ENCODE measurements around the gene SORCS2. TPM values are rescaled to one million over a fixed set of nuclear protein-coding genes. Genes with fewer than 3 reads are reported as not detected.

Gene SORCS2
- total RNA-seq, 2 experiments from 2014 or later, result not detected

DNA sequence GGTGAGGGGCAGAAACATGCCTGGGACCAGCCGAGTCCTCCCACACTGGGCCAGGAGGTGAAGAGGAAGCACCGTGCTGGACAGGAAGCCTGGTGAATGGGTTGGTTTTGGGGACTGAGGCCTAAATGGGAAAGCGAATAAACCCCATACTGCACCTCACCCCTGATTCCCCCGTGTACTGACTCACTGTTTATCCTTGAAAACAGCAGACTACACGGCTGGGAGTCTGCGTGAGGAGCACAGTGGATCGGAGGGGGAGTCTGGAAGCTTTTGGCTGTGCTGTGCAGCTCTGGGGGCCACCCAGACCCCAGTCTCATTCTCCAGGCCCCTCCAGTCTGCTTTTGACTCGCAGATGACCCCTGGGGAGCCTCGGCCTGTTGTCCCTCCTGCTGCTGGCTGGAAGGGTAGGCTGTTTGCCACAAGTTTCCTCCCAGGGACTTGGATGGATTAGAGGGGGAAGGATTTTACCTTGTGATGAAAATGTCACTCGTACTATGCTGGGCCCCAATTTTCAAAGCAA lies 152.4 kb downstream of the SORCS2 start:
- no peak overlapping the region for H3K27ac Mint-ChIP-seq
- H3K9me3 Mint-ChIP-seq (ENCODE audit: insufficient read depth), result peaks cover 6% of the 10 kb centered on the region
- DNase-seq (no peak), ATAC-seq (no peak)
- no peaks in the 10 kb centered on the region for H3K36me3 Mint-ChIP-seq (ENCODE audit: low read depth)
- H3K27me3 Mint-ChIP-seq (ENCODE audit: low read depth), result peaks cover 3% of the 10 kb centered on the region
- no peaks in the 10 kb centered on the region for H3K4me1 Mint-ChIP-seq (ENCODE audit: low read depth)
- ChIA-PET POLR2A (no interaction called here), CTCF (no interaction called here)
- H3K4me3 Mint-ChIP-seq, result no peak overlapping the region

DNA sequence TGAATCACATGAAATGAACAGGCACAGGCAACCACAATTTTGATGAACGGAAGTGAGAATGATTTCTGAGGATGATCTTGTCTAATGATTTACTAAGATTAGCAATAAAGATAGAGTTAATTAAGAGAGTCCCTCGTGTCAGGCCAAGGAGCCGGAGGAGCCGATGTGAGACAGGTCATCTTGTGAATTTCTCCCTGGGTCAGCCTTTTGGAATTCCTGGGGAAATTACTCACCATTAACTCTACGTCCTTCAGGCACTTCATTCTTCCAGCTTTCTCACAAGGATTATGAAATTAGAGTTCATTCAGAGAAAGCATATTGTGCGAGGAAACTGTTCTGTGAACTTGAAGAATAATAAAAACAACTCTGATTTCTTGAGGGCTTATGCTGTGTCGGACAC lies 155.6 kb downstream of the SORCS2 start:
- no peak overlapping the region for H3K27ac Mint-ChIP-seq
- peaks cover 6% of the 10 kb centered on the region for H3K9me3 Mint-ChIP-seq (ENCODE audit: insufficient read depth)

DNA sequence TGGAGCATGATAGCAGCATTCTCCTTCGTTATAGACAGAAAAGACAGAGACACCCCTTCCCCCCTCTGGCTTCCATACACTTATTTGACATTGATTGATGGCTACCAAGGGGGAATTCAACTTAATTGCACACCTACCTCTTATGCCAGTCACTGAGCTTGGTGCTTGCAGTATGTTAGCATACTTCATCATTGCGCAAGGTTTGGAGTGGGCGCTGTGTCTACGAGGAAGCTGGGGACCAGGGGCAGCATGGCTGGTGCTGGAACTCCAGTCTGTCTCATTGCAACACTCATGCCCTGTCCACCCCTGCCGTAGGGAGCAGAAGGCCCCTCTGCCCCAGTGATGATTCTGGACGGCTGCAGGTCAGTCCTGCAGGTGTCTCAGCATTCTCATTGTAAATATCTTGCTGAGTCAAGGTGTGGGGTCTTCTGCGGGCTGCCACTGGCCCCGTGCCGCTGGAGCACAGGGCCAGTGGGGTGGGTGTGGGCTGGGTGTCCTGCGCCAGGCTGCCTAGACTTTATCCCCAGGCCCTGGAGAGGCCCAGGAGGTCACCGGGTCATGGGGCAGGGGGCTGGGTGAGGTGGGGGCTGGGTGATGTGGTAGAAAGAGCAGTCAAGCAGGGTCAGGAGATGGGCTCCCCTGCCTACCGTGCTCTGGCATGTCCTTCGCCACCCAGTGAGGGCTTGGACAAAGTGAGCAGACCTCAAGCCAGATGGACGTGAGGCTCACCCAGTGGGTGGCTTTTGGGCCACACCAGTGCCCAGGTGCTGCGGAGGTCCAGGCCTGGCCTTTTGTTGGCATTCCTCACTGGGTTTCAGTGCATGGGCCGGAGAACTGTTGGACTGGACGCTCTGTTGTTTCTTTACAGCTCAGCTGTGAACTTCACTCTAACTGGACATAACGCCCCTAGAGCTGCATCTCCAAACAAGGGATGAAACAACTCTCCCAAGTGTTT lies 156.9 kb downstream of the SORCS2 start:
- no peak for ATAC-seq
- ChIA-PET POLR2A (no interaction called here), CTCF (interaction anchor here (1.3 kb wide), 1 partner anchor 13 kb away, joined by 3 read pairs; no protein-coding TSS in a partner anchor)
- H3K4me3 Mint-ChIP-seq, result no peak overlapping the region
- no peaks in the 10 kb centered on the region for H3K4me1 Mint-ChIP-seq (ENCODE audit: low read depth)
- peaks cover 6% of the 10 kb centered on the region for H3K9me3 Mint-ChIP-seq (ENCODE audit: insufficient read depth)
- peaks cover 7% of the 10 kb centered on the region for H3K27me3 Mint-ChIP-seq (ENCODE audit: low read depth)
- no peak overlapping the region for H3K27ac Mint-ChIP-seq
- no peaks in the 10 kb centered on the region for H3K36me3 Mint-ChIP-seq (ENCODE audit: low read depth)
- no peak for DNase-seq

More for the DNA sequence above, 155.6 kb downstream of the SORCS2 start:
- DNase-seq (no peak), ATAC-seq (no peak)
- no peak overlapping the region for H3K4me3 Mint-ChIP-seq
- H3K4me1 Mint-ChIP-seq (ENCODE audit: low read depth), result no peaks in the 10 kb centered on the region
- ChIA-PET POLR2A (no interaction called here), CTCF (no interaction called here)
- H3K27me3 Mint-ChIP-seq (ENCODE audit: low read depth), result peaks cover 7% of the 10 kb centered on the region
- no peaks in the 10 kb centered on the region for H3K36me3 Mint-ChIP-seq (ENCODE audit: low read depth)

DNA sequence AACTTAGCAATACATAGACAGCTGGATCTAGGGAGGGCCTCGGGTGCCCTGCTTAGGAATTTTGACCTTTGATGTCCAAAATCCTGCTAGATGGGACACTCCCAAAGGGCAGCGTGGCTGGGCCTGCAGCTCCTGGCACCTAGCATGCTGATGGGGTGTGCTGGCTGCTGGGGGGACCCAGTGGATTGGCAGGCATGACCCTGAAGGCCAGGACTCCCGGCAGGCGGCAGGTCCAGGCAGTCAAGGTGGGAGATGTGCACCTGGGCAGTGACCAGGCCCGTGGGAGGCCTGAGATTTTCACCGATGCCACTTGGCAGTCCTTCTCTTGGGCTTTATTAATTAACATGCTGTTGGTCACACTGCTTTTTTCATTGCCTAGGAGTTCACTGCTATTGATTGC lies 158.1 kb downstream of the SORCS2 start:
- Mint-ChIP-seq H3K4me1 (ENCODE audit: low read depth) (no peaks in the 10 kb centered on the region), H3K27ac (no peak overlapping the region), H3K36me3 (ENCODE audit: low read depth) (no peaks in the 10 kb centered on the region), H3K27me3 (ENCODE audit: low read depth) (peaks cover 7% of the 10 kb centered on the region), H3K4me3 (no peak overlapping the region), H3K9me3 (ENCODE audit: insufficient read depth) (peaks cover 6% of the 10 kb centered on the region)
- ChIA-PET POLR2A (no interaction called here), CTCF (no interaction called here)
- ATAC-seq (no peak), DNase-seq (no peak)

DNA sequence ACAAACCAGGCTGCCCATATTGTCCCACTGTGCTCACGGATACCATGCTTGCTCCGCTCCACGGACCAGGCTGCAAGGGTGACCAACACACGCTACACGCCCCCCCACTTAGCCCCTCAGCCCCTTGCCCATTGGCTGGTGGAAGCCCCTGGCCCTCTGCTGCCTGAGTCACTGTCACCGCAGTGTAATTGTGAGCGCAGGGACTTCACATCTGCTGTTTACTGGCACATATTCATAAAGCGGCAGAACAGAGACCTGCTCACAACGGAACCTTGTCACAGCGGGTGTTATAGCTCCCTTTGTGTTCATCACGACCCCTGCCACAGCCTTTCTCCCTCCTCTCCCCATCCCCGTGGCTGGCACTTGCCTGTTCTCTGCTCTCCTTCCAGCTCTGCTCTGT lies 158.7 kb downstream of the SORCS2 start:
- Mint-ChIP-seq H3K9me3 (ENCODE audit: insufficient read depth) (no peaks in the 10 kb centered on the region), H3K36me3 (ENCODE audit: low read depth) (no peaks in the 10 kb centered on the region), H3K4me1 (ENCODE audit: low read depth) (no peaks in the 10 kb centered on the region), H3K27ac (no peak overlapping the region), H3K4me3 (no peak overlapping the region), H3K27me3 (ENCODE audit: low read depth) (peaks cover 4% of the 10 kb centered on the region)
- ATAC-seq, result no peak
- CTCF ChIA-PET, result no interaction called here
- POLR2A ChIA-PET, result no interaction called here
- DNase-seq, result no peak

DNA sequence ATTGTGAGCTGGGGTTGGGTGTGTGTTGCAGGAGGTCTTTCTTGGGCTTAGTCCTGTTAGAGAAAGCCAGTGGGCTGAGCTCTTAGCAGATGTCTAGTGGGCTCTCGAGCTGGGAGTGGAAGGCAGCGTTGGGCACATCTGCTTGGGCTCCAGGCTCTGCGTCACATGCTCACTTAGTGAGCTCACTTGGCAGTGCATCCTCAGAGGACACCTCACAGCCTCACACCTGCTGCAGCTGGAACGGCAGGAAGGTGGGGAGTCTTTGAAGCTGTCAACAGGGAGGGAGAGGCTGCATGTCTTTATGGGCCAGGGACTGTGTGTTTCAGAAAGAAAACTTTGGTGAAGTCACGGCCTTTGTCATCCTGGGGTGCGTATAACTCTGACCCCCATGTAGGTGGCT lies 160.1 kb downstream of the SORCS2 start:
- ATAC-seq (no peak), DNase-seq (no peak)
- H3K4me3 Mint-ChIP-seq, result no peak overlapping the region
- peaks cover 4% of the 10 kb centered on the region for H3K27me3 Mint-ChIP-seq (ENCODE audit: low read depth)
- H3K27ac Mint-ChIP-seq, result no peak overlapping the region
- no peaks in the 10 kb centered on the region for H3K9me3 Mint-ChIP-seq (ENCODE audit: insufficient read depth)
- ChIA-PET CTCF (no interaction called here), POLR2A (no interaction called here)
- no peaks in the 10 kb centered on the region for H3K36me3 Mint-ChIP-seq (ENCODE audit: low read depth)
- H3K4me1 Mint-ChIP-seq (ENCODE audit: low read depth), result no peaks in the 10 kb centered on the region

DNA sequence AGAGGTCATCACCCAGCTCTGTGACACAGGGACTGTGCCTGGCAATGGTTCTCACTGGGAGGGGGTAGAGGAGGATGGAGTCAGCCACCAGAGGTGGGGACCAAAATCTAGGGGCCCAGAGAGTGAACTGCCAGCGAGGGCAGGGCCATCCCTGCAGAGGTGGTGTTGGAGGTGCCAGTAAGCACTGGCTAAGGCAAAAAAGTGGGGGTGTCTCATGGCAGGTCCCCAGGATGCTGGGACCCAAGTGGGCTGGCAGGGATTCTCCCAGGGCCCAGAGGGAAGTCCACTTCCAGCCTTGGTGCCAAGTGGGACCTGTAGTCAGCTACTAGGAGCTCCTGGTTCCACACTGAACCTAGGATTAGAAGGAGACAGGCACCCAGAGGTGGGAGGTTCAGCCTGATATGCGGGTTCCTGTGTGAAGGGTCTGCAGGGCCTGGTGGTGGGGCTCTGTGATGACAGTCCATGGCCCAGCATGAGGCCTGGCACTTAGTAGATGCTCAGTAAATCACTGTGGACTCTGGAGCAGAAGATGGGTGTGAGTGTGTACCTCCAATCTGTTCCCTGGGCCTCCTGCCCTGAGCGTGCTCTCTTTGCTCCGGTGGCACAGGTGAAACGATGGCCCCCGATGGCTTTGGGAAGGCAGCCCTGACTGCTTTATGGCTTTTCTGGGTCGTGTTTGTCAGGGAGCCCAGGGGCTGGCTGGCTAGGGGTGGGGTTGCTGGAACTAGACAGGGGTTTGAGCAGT lies 160.9 kb downstream of the SORCS2 start:
- no peak for DNase-seq
- ATAC-seq, result no peak
- Mint-ChIP-seq H3K4me3 (no peak overlapping the region), H3K36me3 (ENCODE audit: low read depth) (no peaks in the 10 kb centered on the region), H3K9me3 (ENCODE audit: insufficient read depth) (no peaks in the 10 kb centered on the region), H3K4me1 (ENCODE audit: low read depth) (no peaks in the 10 kb centered on the region), H3K27me3 (ENCODE audit: low read depth) (peaks cover 4% of the 10 kb centered on the region), H3K27ac (no peak overlapping the region)
- CTCF ChIA-PET, result no interaction called here
- POLR2A ChIA-PET, result no interaction called here

DNA sequence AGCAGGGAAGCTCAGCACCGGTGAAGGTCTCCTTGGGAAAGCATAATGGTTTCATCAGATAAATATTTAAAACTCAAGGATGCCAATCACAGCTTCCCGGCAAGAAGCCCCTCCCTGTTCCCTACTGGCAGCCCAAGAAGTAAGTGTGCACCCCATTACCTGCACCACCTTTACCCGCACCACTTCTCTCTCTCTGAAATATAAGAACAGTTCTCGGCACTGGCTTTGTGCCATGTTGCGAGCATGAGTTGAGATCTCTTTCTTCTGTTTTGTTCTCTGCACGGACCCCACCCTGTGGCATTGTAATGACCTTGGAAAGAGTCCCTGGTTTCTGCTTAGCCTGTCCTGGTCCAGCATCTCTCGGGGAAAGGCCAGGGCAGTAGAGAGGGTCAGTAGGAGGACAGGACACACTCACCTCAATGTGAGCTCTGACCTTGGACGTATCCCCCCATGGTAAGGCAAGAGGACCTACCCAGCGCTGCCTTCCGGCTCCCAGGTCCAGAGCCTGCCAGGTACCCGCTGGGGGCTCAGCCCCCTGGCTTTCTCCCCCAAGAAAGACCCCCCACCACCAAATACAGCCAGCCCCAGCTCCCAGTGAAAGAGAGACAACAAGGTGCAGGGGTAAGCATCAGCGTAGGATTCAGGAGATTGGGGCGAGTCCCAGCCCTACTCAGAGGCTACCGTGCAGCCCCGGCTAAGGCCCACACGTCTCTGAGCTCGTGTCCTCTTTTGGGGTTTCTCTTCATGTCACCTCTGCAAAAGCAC lies 161.7 kb downstream of the SORCS2 start:
- POLR2A ChIA-PET, result no interaction called here

DNA sequence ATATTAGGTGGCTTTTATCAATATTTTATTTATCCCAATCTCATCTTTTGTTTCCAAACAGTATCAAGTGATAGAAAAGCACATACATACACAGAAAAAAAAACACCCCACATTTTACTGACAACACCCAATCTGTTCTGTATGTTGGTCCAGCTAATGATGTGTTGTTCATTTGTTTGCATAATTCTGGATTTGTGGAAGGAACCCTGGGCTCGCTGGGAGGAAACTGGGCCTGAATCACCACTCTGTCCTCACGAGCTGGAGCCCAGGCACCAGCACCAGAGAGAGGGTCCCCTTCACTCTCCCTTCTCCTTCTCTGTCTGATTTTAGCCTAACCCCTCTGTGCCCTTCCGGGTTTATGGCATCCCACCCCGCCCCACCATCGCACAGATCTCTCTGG lies 162.6 kb downstream of the SORCS2 start:
- no peaks in the 10 kb centered on the region for H3K9me3 Mint-ChIP-seq (ENCODE audit: insufficient read depth)
- no peak overlapping the region for H3K4me3 Mint-ChIP-seq
- ATAC-seq (no peak), DNase-seq (no peak)
- H3K4me1 Mint-ChIP-seq (ENCODE audit: low read depth), result no peaks in the 10 kb centered on the region
- H3K27me3 Mint-ChIP-seq (ENCODE audit: low read depth), result peaks cover 4% of the 10 kb centered on the region
- H3K36me3 Mint-ChIP-seq (ENCODE audit: low read depth), result no peaks in the 10 kb centered on the region
- ChIA-PET POLR2A (no interaction called here), CTCF (no interaction called here)
- H3K27ac Mint-ChIP-seq, result no peak overlapping the region

More for the DNA sequence above, 161.7 kb downstream of the SORCS2 start:
- Mint-ChIP-seq H3K36me3 (ENCODE audit: low read depth) (no peaks in the 10 kb centered on the region), H3K27ac (no peak overlapping the region), H3K9me3 (ENCODE audit: insufficient read depth) (no peaks in the 10 kb centered on the region), H3K4me1 (ENCODE audit: low read depth) (no peaks in the 10 kb centered on the region), H3K4me3 (no peak overlapping the region), H3K27me3 (ENCODE audit: low read depth) (peaks cover 4% of the 10 kb centered on the region)
- CTCF ChIA-PET, result no interaction called here
- no peak for DNase-seq
- ATAC-seq, result no peak

DNA sequence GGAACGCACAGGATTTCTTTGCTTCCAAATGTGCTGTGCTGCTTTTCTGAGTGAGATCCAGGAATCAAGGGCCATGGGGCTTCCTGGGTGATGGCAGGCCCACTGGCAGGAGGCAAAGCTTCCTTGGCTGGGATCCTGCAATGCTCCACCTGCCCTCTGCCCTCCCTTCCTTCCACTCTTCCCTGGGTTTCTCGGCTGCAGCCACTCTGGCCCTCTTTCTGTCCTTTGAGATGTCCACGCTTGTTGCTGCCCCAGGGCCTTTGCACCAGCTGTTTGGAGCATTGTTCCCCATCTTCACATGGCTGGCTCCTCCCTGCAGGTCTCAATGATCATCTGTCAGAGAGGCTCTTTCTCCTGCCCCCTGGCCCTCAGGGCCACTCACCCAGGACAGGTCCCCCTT lies 163.5 kb downstream of the SORCS2 start:
- no peak for DNase-seq
- Mint-ChIP-seq H3K4me3 (no peak overlapping the region), H3K27ac (no peak overlapping the region), H3K4me1 (ENCODE audit: low read depth) (no peaks in the 10 kb centered on the region), H3K36me3 (ENCODE audit: low read depth) (no peaks in the 10 kb centered on the region), H3K27me3 (ENCODE audit: low read depth) (peaks cover 4% of the 10 kb centered on the region), H3K9me3 (ENCODE audit: insufficient read depth) (no peaks in the 10 kb centered on the region)
- ChIA-PET CTCF (no interaction called here), POLR2A (no interaction called here)
- ATAC-seq, result no peak

DNA sequence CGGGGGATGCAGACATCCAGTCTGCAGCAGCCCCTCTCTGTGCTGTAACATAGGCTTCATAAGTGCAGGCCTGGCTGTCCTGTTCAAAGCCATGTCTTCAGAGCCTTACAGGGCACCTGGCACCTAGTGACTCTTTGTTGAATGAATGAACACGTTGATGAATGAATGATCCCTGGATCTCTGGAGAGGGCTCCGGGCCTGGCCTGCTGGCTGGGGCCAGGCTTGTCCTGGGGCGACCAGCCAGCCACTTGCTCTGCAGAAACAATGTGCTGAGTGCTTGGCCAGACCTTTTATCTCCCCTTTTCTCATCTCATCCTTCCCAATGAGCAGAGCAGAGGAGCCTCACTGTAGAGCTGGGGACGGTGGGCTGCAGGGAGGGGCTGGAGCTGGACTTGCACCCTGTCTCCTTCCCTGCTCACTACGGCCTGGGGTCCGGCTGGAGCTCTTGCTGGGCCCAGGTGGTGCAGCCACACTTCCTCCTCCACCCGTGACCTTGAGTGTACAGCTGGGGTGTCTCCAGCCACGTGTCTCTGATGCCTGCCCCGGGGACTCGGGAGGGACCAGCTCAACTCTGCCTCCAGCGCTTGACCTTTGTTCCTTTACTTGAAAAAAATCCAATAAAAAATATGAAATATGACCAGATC lies 164.5 kb downstream of the SORCS2 start:
- CTCF ChIA-PET, result no interaction called here
- no peaks in the 10 kb centered on the region for H3K36me3 Mint-ChIP-seq (ENCODE audit: low read depth)
- peaks cover under 1% of the 10 kb centered on the region for H3K27me3 Mint-ChIP-seq (ENCODE audit: low read depth)
- no peak overlapping the region for H3K27ac Mint-ChIP-seq
- H3K4me3 Mint-ChIP-seq, result no peak overlapping the region
- H3K4me1 Mint-ChIP-seq (ENCODE audit: low read depth), result no peaks in the 10 kb centered on the region
- no peaks in the 10 kb centered on the region for H3K9me3 Mint-ChIP-seq (ENCODE audit: insufficient read depth)
- ATAC-seq, result no peak
- no peak for DNase-seq
- POLR2A ChIA-PET, result no interaction called here

Data from activated CD8-positive, alpha-beta T cell treated with anti-CD3 and anti-CD28 coated beads, Interleukin-2, amount 10 ng/mL, durations not matched to agents 7 days and 5 days (primary cell).